OCI-LY1 (cell line): ENCODE results near the gene ZNF687.

Source experiments
- EZH2 ChIP-seq: fragments of 200-600 bp; sonication (generic), shearing (Covaris generic); IDR thresholded peaks from 2 replicates; pipeline ENCODE4 v1.8.0; 2017; ENCODE audit warnings: borderline replicate concordance, mixed run types, mild to moderate bottlenecking, antibody characterized with exemption, low read length, moderate library complexity, mixed read lengths
- TF ChIP-seq, protein P1 (sequence below): fragments of 200-600 bp; sonication (generic), shearing (Covaris generic); IDR thresholded peaks from 2 replicates; pipeline ENCODE4 v1.5.1; 2017; ENCODE audit warnings: mild to moderate bottlenecking, antibody characterized with exemption, low read length, moderate library complexity, mixed read lengths

GRCh38 chr1:151265446-151266236 is 16.5 kb upstream of the ZNF687 start:
- TF ChIP-seq, protein P1, sequence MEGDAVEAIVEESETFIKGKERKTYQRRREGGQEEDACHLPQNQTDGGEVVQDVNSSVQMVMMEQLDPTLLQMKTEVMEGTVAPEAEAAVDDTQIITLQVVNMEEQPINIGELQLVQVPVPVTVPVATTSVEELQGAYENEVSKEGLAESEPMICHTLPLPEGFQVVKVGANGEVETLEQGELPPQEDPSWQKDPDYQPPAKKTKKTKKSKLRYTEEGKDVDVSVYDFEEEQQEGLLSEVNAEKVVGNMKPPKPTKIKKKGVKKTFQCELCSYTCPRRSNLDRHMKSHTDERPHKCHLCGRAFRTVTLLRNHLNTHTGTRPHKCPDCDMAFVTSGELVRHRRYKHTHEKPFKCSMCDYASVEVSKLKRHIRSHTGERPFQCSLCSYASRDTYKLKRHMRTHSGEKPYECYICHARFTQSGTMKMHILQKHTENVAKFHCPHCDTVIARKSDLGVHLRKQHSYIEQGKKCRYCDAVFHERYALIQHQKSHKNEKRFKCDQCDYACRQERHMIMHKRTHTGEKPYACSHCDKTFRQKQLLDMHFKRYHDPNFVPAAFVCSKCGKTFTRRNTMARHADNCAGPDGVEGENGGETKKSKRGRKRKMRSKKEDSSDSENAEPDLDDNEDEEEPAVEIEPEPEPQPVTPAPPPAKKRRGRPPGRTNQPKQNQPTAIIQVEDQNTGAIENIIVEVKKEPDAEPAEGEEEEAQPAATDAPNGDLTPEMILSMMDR = no peak
- TF ChIP-seq EZH2 = no peak
